B cell (primary cell): Measurements from ENCODE around the gene CASKIN2.

ENCODE experiments used
- EZH2 ChIP-seq: IDR thresholded peaks from 2 replicates; pipeline ENCODE4 v1.6.1; 2012; ENCODE audit warnings: borderline replicate concordance, low read depth, mild to moderate bottlenecking, moderate library complexity, low read length; ENCODE audit not compliant: insufficient read depth, poor library complexity, severe bottlenecking
- TF ChIP-seq, protein P1 (sequence below): fragments of 200-600 bp; IDR thresholded peaks from one replicate; pipeline ENCODE4 v1.8.0; 2022; ENCODE audit warnings: antibody characterized with exemption, mild to moderate bottlenecking

DNA sequence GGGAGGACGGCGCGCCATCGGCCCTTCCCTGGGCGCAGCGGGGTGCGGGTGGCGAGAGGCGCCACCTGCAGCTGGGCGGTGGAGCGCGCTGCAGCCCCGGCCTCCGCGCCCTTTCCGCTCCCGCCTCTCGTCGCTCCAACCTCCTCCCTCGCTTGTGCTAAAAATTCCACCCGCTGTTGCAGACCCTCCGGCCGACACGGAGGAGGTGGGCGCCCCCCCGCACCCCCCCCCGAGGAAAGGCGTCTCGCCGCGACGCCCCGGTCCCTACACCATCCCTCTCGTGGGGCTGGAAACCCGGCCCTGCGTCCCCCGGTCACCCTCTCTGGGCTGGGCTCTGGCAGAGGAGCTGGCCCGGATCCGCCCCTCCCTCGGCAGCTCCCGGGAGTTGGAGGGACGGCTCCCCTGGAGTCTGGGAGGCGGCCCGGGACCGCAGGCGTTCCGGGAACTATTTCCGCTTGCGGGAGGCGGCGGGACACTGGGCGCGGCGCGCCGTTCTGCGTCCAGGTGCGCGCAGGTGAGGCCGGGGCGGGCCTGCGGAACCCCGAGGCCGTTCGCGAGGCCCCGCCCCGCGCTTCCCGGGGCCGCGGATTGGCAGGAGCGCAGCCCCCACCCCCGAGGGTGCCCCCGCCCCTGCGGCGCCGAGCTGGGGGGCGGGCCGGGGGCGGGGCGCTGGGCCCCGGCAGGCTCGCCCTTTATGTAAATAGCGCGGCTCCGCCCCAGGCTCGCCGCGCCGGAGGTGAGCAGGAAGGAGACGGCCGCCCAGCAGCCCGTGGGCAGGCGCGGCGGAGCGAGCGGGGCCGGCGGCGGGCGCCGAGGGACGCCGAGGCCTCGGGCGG lies 9.9 kb upstream of the CASKIN2 start, which contains the start of gene LLGL2:
- TF ChIP-seq, protein P1, sequence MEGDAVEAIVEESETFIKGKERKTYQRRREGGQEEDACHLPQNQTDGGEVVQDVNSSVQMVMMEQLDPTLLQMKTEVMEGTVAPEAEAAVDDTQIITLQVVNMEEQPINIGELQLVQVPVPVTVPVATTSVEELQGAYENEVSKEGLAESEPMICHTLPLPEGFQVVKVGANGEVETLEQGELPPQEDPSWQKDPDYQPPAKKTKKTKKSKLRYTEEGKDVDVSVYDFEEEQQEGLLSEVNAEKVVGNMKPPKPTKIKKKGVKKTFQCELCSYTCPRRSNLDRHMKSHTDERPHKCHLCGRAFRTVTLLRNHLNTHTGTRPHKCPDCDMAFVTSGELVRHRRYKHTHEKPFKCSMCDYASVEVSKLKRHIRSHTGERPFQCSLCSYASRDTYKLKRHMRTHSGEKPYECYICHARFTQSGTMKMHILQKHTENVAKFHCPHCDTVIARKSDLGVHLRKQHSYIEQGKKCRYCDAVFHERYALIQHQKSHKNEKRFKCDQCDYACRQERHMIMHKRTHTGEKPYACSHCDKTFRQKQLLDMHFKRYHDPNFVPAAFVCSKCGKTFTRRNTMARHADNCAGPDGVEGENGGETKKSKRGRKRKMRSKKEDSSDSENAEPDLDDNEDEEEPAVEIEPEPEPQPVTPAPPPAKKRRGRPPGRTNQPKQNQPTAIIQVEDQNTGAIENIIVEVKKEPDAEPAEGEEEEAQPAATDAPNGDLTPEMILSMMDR = peak; percentile 47
- TF ChIP-seq EZH2 = no peak
